CD4-positive, alpha-beta T cell (primary cell): Measurements from ENCODE around the gene SLC39A6. TPM values are rescaled to one million over a fixed set of nuclear protein-coding genes. Genes with fewer than 3 reads are reported as not detected.

ENCODE experiments used
- ATAC-seq: fragments of 200-7000 bp; cut with Tn5 transposase; one replicate; pipeline ENCODE4 v1.10.0; 2022; ENCODE audit warnings: mild to moderate bottlenecking; ENCODE audit not compliant: poor library complexity
- CTCF ChIA-PET: fragments of 350-600 bp; sonication (Branson Sonifier 250); formaldehyde crosslinking; loops from one replicate; lab custom pipeline; 2021; ENCODE audit warnings: antibody characterized with exemption, inconsistent platforms; lab: Charles Lee
- POLR2A ChIA-PET: fragments of 350-600 bp; sonication (Branson Sonifier 250); formaldehyde crosslinking; loops from one replicate; lab custom pipeline; 2021; ENCODE audit warnings: antibody characterized with exemption, inconsistent platforms; lab: Charles Lee
- DNase-seq, 14 experiments: peaks; one replicate each; pipeline ENCODE4 v3.0.0-alpha.2; 2013 to 2020; ENCODE audit warnings: mixed read lengths in 2 of 14
- H3K27ac ChIP-seq, 2 donors: one replicate each; pipeline versions ENCODE4 v1.5.1 to v1.7.0; 2013; ENCODE audit warnings: low read length in 2 of 2, low read depth in 1 of 2, mild to moderate bottlenecking in 1 of 2
- H3K27me3 ChIP-seq, 2 experiments: 1 replicate in 1 of 2; 2 replicates in 1 of 2; pipeline versions ENCODE4 v1.6.1 to v1.7.0; 2013; ENCODE audit warnings: low read length in 2 of 2, control low read depth in 1 of 2, mild to moderate bottlenecking in 1 of 2, moderate library complexity in 1 of 2; ENCODE audit not compliant: insufficient read depth in 2 of 2, control insufficient read depth in 1 of 2
- H3K36me3 ChIP-seq: one replicate; pipeline ENCODE4 v1.6.1; 2013; ENCODE audit warnings: low read length, control low read depth; ENCODE audit not compliant: insufficient read depth
- H3K4me1 ChIP-seq: one replicate; pipeline ENCODE4 v1.6.1; 2013; ENCODE audit warnings: low read length, control low read depth; ENCODE audit not compliant: insufficient read depth
- H3K4me3 ChIP-seq: one replicate; pipeline ENCODE4 v1.5.1; 2013; ENCODE audit warnings: mild to moderate bottlenecking, low read length, moderate library complexity
- H3K9me3 ChIP-seq, 2 experiments: 1 replicate in 1 of 2; 2 replicates in 1 of 2; pipeline versions ENCODE4 v1.6.1 to v1.7.0; 2013; ENCODE audit warnings: low read length in 2 of 2, mild to moderate bottlenecking in 2 of 2, control low read depth in 1 of 2, moderate library complexity in 1 of 2; ENCODE audit not compliant: control insufficient read depth in 1 of 2, insufficient read depth in 1 of 2
- H3K27ac Mint-ChIP-seq: one replicate; pipeline ENCODE4 v1.8.0; 2020; ENCODE audit warnings: mixed read lengths
- H3K27me3 Mint-ChIP-seq: one replicate; pipeline ENCODE4 v1.8.0; 2021; ENCODE audit warnings: mixed read lengths
- H3K36me3 Mint-ChIP-seq: one replicate; pipeline ENCODE4 v1.8.0; 2021; ENCODE audit warnings: low read depth, mixed read lengths
- H3K4me1 Mint-ChIP-seq: one replicate; pipeline ENCODE4 v1.8.0; 2021; ENCODE audit warnings: low read depth, mixed read lengths
- H3K4me3 Mint-ChIP-seq: one replicate; pipeline ENCODE4 v1.8.0; 2020; ENCODE audit warnings: mild to moderate bottlenecking, mixed read lengths
- H3K9me3 Mint-ChIP-seq: one replicate; pipeline ENCODE4 v1.8.0; 2020; ENCODE audit warnings: mixed read lengths
- CTCF ChIP-seq: fragments of 200-600 bp; IDR thresholded peaks from one replicate; pipeline ENCODE4 v1.8.0; 2022; ENCODE audit warnings: antibody characterized with exemption, mild to moderate bottlenecking
- intact Hi-C, 2 experiments: fragments of 100-400 bp; cut with DNase I in 1 of 2; cut with micrococcal nuclease in 1 of 2; formaldehyde crosslinking; loops; one replicate each; pipeline versions ENCODE4 v1.15.1 to v1.9.0; 2023 to 2025; cut with DNase I, micrococcal nuclease
- total RNA-seq, 174 experiments: library from RNA in 2 of 174; stranded (reverse) in 2 of 174; gene quantifications; one replicate each; pipeline ENCODE4 v1.2.3 and lab custom pipeline; 2021 to 2026

The SLC39A6 gene
- total RNA-seq, 2 experiments from 2014 or later: 10.6 to 11.0 TPM

GRCh38 chr18:36089001-36089400 is 40.1 kb downstream of the SLC39A6 start:
- POLR2A ChIA-PET: no interaction called here
- Mint-ChIP-seq H3K4me3 (no peak overlapping the region), H3K36me3 (no peaks in the 10 kb centered on the region)

GRCh38 chr18:36088256-36088655 is 40.9 kb downstream of the SLC39A6 start:
- H3K36me3 ChIP-seq: no peaks in the 10 kb centered on the region
- no peak overlapping the region for H3K27ac ChIP-seq
- H3K4me1 ChIP-seq: no peaks in the 10 kb centered on the region
- H3K4me3 Mint-ChIP-seq: no peak overlapping the region
- no peaks in the 10 kb centered on the region for H3K4me1 Mint-ChIP-seq
- ATAC-seq: no peak
- no peak for DNase-seq
- intact Hi-C loops: no loop called here
- ChIA-PET CTCF (no interaction called here), POLR2A (no interaction called here)
- no peaks in the 10 kb centered on the region for H3K36me3 Mint-ChIP-seq
- no peaks in the 10 kb centered on the region for H3K27me3 Mint-ChIP-seq
- H3K9me3 ChIP-seq: peaks cover 0 to 4% of the 10 kb centered on the region in 2 experiments
- no peak overlapping the region for H3K4me3 ChIP-seq
- no peak for TF ChIP-seq CTCF
- no peaks in the 10 kb centered on the region for H3K9me3 Mint-ChIP-seq
- H3K27ac Mint-ChIP-seq: no peak overlapping the region
- H3K27me3 ChIP-seq: no peaks in the 10 kb centered on the region

More at GRCh38 chr18:36089001-36089400, 40.1 kb downstream of the SLC39A6 start:
- ATAC-seq (no peak), DNase-seq (no peak)
- no peaks in the 10 kb centered on the region for H3K9me3 Mint-ChIP-seq
- CTCF ChIA-PET: no interaction called here
- Histone ChIP-seq H3K9me3 (peaks cover 0 to 4% of the 10 kb centered on the region in 2 experiments), H3K27ac (no peak overlapping the region), H3K4me1 (no peaks in the 10 kb centered on the region), H3K27me3 (no peaks in the 10 kb centered on the region), H3K4me3 (no peak overlapping the region), H3K36me3 (no peaks in the 10 kb centered on the region)
- no peak overlapping the region for H3K27ac Mint-ChIP-seq
- no peak for TF ChIP-seq CTCF
- no peaks in the 10 kb centered on the region for H3K4me1 Mint-ChIP-seq
- intact Hi-C loops: no loop called here
- H3K27me3 Mint-ChIP-seq: no peaks in the 10 kb centered on the region

- Histone ChIP-seq H3K27ac (no peak overlapping the region), H3K4me1 (no peaks in the 10 kb centered on the region), H3K4me3 (no peak overlapping the region), H3K9me3 (peaks cover 0 to 4% of the 10 kb centered on the region in 2 experiments), H3K27me3 (no peaks in the 10 kb centered on the region), H3K36me3 (no peaks in the 10 kb centered on the region)
- CTCF ChIA-PET: no interaction called here
- DNase-seq: no peak
- Mint-ChIP-seq H3K27ac (no peak overlapping the region), H3K36me3 (no peaks in the 10 kb centered on the region), H3K4me3 (no peak overlapping the region), H3K9me3 (peaks cover 2% of the 10 kb centered on the region), H3K4me1 (no peaks in the 10 kb centered on the region), H3K27me3 (no peaks in the 10 kb centered on the region)
- no peak for ATAC-seq
- no peak for TF ChIP-seq CTCF
- intact Hi-C loops: no loop called here
- POLR2A ChIA-PET: no interaction called here
Observed at GRCh38 chr18:36086186-36086585, 43.0 kb downstream of the SLC39A6 start.
